Activated CD8-positive, alpha-beta memory T cell treated with anti-CD3 and anti-CD28 coated beads for 1 hour (primary cell): ENCODE results near the gene ADGRV1.
"Not testable (repeated sequence)": the region's sequence is repeated elsewhere in the genome, so short reads cannot be mapped to it uniquely, and the experiment has no call there.

ENCODE experiments used
- DNase-seq, 2 donors: peaks; one replicate each; pipeline ENCODE4 v3.0.0-alpha.2; 2020; ENCODE audit warnings: low read depth in 1 of 2; ENCODE audit errors: extremely low read depth in 1 of 2

Gene ADGRV1

GRCh38 chr5:90897618-90898017 is 339.0 kb downstream of the ADGRV1 start:
- DNase-seq = no peak

DNA sequence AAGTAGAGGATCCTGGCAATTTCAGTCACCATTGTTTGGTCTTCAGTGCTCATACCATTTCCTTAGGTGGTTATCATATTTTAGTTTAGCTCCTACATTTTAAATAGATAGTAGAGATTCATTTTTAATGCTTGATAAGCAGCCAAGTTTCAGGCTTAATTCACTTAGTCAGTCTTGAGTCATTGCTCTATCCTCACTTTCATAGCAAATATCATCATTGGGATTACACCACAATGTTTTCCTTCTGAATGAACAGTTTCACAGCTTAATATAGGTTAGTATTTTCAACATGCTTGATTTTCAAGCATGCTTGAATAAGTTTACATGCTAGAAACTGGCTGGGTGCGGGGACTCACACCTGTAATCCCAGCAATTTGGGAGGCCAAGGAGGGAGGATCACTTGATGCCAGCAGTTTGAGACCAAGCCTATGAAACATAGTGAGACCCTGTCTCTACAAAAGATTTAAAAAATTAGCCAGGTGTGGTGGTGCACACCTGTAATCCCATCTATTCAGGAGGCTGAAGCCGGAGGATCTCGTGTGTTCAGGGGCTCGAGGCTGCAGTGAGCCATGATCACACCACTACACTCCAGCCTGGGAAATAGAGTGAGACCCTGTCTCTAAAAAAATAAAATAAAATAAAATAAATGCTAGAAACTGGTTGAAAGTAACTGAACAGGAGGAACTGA is 339.9 kb downstream of the ADGRV1 start:
- DNase-seq = no peak

DNA sequence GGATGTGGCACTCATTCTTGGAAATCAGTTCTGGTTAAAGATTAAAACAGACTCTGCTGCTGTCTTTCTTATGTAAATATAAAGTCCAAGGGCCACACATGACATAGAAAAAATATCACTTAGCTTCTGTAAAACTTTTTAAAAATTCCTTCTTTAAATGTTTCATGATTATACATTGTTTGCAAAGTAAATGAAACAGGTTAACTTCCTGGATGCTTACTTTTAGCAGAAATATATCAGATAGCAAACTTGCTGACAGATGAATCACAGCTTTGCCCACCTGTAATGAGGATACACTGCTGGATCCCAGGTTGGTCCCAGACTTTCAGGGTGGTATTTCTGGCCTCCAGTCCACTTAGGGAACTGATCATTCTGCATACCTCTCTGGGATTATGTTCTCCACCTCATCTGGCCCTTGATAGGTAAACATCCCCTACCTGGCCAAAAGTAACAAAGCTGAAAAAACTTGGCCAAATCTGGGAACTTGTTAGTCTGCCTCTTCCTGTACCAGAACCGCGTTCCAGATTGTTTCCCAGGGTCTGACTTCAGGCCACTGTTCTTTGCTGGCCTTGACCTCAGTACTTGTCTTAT is 340.5 kb downstream of the ADGRV1 start:
- no peak for DNase-seq

- DNase-seq = no peak
These were observed 342.7 kb downstream of the ADGRV1 start for GRCh38 chr5:90901261-90901660.

DNA sequence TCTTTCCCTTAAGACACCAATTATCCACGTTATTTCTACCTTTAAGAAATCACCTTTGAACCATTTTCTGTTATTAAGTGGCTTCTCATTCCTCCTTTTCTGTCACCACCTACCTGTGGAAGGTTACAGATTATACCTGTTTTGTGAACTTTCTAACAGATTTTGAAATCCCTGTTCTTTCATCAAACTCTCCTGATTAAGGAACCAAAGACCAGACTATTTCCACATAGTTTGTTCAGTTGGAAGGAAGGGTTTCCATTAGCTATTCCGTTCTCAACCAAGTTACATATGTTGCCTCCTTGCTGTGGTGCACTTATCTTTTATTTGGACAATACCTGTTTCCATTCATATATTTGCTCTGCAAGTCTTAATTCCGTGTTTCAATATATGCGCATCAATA is 343.6 kb downstream of the ADGRV1 start:
- no peak for DNase-seq

DNA sequence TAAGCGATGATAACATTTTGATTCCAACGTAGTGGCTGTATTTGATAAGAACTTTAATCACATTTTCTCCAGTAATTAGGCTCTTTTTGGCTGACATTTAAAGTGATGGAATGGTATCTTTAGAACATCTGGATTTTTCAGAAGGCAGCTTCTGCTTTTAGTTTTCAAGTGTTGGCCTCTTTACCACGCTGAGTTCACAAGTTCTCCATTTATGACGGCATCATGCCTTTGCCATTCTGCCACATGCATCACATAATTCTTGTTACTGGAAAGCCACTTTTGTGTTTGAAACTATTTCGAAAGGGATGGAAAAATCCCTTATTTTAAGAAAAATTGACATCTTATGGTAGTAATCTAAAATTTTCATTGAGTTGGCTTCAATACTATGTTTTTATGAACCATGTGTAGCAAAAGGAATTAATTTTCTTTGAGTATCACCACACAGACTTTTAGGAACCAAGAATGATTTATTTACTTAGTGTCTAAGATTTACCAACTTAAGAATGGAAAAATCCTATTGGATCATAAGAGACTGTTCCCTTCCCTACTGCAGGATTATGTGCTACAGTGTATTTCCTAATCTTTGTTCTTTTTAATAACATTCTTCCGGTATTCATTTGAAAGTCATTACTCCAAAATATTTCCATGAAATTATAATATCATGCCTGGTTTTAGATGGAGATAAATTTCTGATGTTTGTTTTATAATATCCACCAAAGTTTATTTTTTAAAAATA is 344.2 kb downstream of the ADGRV1 start:
- DNase-seq = no peak

GRCh38 chr5:90909101-90909503 is 350.5 kb downstream of the ADGRV1 start:
- DNase-seq = no peak

GRCh38 chr5:90909940-90910339 is 351.3 kb downstream of the ADGRV1 start:
- no peak for DNase-seq

GRCh38 chr5:90911169-90911568 is 352.6 kb downstream of the ADGRV1 start:
- no peak for DNase-seq

- no peak for DNase-seq
These were observed 353.9 kb downstream of the ADGRV1 start for GRCh38 chr5:90912476-90912875.

DNA sequence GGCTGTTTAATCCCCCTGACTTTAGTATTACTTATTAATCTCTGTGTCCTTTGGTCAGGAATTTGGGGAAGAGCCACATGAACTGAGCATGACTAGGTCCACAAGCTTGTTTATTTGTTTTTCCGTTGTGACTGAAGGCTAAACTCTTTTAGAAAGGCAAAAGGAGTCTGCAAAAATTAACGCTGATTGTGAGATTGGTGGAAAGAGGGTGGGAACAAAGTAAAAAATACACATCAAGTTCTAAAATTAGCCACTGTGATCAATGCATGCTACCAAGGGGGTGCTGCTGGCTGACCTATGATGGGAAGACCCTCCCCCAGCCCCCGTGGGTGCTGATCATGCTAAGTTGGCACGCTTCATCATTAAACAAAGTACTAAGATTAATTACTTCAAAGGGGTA is 356.8 kb downstream of the ADGRV1 start:
- no peak for DNase-seq

DNA sequence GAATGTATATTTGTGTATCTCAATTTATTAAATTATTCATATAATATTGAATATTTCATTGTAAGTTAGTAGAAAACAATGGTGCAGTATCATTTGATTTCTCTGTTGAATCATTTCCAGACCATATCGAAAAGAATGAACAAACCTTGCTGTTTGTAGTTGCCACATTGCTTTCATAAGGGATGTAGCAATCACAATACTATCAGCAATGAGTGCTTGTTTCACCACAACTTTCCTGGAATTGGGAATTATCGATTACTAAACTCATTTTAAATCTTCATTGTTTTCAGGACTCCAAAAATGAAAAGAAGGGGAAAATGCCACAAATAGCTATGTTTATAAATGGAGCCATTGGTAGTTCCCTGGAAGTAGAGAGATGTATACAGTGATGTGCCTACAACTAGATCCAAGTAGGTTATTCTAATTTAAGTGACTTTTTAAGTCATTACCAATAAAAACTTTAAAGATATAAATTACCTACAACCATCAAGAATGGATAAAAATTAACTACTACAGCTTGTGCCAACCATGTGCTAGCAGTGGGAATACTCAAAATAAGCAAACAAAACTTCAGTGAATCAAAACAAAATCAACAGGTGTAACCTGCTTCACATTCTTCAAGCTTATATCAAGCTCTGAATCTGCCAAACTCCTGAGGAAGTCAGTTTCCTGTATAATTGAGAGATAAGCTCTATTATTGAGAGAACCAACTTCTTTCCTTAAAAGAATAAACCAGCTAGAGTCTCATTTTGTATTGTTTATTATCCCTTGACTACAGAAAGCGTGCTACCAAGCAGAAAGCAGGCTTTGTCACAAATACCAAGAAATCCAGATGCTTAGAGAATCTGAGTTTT is 358.6 kb downstream of the ADGRV1 start:
- DNase-seq = no peak

GRCh38 chr5:90917928-90918668 is 359.5 kb downstream of the ADGRV1 start:
- DNase-seq = no peak

DNA sequence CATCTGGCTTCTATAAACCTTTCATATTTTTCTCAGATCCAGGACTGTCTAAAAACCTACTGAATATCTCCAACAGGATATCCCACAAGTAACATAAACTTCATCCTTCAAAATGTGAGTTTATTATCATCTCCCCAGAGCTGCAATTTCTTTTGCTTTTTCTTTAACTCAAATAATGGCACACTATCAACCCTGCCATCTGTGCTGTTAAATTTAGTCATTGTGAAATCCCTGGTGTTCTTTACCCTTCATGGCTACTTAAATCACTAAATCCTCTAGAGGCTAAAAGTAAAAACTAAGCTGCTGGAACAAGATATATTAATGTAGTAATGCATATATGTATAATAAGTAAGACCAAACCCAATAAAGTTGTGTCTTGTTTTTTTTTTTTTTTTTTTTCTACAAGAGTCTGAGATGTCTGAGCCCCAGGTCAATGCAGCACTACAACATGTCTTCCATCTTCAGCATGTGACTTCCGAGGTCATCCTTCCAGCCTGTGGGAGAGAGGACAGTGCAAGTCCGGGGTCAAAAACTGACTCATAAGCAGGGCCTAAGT is 362.9 kb downstream of the ADGRV1 start:
- DNase-seq = no peak

DNA sequence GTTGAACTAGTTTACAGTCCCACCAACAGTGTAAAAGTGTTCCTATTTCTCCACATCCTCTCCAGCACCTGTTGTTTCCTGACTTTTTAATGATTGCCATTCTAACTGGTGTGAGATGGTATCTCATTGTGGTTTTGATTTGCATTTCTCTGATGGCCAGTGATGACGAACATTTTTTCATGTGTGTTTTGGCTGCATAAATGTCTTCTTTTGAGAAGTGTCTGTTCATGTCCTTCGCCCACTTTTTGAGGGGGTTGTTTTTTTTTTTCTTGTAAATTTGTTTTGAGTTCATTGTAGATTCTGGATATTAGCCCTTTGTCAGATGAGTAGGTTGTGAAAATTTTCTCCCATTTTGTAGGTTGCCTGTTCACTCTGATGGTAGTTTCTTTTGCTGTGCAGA is 365.6 kb downstream of the ADGRV1 start:
- DNase-seq = not testable (repeated sequence)

GRCh38 chr5:90929013-90929839 is 370.6 kb downstream of the ADGRV1 start:
- not testable (repeated sequence) for DNase-seq

DNA sequence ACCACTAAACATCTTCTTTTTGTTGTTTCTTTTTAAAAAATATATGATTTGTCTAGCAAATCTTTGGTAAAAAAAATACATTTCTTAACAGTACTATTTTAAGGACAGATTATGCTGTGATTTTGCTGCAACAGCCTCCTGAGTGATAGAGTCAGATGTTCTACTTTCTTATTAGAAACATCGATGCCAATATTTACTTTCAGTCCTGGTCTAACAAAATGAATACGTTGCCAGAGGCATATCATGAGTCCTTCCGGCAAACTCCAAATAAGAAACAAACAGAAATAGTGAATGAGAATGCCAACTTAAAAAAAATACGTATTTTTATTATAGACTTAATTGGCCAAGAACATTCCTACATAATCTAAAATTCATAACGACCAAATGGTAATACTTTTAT is 371.5 kb downstream of the ADGRV1 start:
- DNase-seq = no peak

GRCh38 chr5:90930756-90931431 is 372.3 kb downstream of the ADGRV1 start:
- DNase-seq = no peak
